ENCODE data around the gene CLPTM1.

Gene CLPTM1

DNA sequence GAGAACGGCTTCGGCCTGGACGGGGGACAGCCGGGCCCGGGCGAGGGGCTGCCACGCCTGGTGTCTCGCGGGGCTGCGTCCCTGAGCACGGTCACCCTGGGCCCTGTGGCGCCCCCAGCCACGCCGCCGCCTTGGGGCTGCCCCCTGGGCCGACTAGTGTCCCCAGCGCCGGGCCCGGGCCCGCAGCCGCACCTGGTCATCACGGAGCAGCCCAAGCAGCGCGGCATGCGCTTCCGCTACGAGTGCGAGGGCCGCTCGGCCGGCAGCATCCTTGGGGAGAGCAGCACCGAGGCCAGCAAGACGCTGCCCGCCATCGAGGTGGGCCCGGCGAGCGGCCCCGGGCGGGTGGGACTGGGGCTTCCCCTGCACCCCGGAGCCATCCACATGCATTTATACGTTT lies 56.8 kb downstream of the CLPTM1 start:
- DNase-seq (ENCODE audit: low spot score): no peak
- TF ChIP-seq, protein P1, sequence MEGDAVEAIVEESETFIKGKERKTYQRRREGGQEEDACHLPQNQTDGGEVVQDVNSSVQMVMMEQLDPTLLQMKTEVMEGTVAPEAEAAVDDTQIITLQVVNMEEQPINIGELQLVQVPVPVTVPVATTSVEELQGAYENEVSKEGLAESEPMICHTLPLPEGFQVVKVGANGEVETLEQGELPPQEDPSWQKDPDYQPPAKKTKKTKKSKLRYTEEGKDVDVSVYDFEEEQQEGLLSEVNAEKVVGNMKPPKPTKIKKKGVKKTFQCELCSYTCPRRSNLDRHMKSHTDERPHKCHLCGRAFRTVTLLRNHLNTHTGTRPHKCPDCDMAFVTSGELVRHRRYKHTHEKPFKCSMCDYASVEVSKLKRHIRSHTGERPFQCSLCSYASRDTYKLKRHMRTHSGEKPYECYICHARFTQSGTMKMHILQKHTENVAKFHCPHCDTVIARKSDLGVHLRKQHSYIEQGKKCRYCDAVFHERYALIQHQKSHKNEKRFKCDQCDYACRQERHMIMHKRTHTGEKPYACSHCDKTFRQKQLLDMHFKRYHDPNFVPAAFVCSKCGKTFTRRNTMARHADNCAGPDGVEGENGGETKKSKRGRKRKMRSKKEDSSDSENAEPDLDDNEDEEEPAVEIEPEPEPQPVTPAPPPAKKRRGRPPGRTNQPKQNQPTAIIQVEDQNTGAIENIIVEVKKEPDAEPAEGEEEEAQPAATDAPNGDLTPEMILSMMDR (IDR thresholded peaks at IDR 0.05; ENCODE audit: extremely low read depth, insufficient read depth, missing control alignments): no peak
- in situ Hi-C loops (cut with MboI; ENCODE audit: low pct_unique_long_range_greater_than_20kb, low sequenced_read_pairs, unreplicated experiment): no loop called here

DNA sequence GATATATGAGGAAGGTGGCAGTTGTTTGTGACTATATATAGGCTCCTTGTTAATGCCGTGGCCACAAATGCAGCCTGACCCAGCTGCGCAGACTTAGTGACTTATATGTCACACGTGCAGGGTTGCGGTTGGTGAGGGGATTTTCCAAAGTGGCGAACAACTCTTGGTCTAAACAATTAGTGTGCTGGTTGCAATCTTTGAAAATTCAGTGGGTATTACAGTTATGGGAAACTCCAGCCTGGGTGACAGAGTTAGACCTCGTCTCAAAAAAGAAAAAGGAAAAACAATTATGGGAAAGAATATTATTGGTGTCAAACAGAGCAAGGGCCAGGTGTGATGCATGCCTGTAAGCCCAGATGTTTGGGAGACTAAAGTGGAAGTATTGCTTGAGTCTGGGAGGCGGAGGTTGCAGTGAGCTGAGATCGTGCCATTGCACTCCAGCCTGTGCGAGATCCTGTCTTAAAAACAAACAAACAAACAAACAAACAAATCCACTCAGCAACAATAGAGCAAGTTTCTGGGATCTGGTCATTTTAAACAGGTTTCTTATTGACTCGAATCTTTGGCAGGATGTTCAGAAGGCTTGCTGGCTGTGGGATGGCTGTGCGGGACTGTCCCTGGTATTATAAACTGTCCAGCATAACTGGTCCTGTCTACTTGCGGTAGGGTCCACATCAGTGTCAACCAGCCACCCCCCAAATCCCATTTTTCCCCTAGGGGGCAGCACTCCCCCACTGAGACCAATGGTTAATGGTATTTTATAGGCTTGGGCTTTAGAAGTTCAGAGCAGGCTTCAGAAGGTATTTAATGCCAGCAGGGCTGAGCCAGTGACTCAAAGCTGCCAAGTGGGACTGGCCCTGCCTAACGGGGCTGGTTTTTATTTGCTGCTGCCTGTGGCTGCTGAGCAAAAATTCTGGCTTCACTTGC lies 61.5 kb downstream of the CLPTM1 start:
- TF ChIP-seq, protein P1 (IDR thresholded peaks at IDR 0.05; ENCODE audit: extremely low read depth, insufficient read depth, missing control alignments): peak; percentile 73
- in situ Hi-C loops (cut with MboI; ENCODE audit: low pct_unique_long_range_greater_than_20kb, low sequenced_read_pairs, unreplicated experiment): no loop called here
- DNase-seq (ENCODE audit: low spot score): peak; percentile 90

DNA sequence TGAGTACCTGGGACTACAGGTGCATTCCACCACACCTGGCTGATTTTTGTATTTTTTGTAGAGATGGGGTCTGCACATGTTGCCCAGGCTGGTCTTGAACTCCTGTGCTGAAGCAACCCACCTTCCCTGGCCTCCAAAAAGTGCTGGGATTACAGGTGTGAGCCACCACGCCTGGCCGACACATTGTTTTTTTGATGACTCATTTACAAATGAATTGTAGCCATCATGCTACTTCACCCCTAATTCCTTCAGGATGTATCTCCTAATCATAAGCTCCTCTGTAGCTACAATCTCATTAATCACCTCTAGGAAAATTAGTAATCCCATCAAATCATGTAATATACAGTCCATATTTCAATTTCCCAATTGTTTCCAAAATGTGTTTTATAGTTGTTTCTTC lies 64.0 kb downstream of the CLPTM1 start:
- in situ Hi-C loops (cut with MboI; ENCODE audit: low pct_unique_long_range_greater_than_20kb, low sequenced_read_pairs, unreplicated experiment): no loop called here
- TF ChIP-seq, protein P1 (IDR thresholded peaks at IDR 0.05; ENCODE audit: extremely low read depth, insufficient read depth, missing control alignments): no peak
- no peak for DNase-seq (ENCODE audit: low spot score)

DNA sequence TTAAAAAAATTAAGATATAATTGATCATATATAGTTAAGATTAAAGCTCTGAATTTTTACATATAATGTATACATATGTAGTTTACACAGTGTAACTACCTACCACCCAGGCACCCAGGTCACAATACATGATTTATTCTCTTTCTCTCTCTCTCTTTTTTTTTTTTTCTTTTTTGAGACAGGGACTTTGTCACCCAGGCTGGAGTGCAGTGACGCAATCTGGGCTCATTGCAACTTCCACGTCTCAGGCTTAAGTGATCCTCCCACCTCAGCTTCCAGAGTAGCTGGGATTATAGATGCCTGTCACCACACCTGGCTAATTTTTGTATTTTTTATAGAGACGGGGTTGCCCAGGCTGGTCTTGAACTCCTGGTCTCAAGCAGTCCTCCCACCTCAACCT lies 64.9 kb downstream of the CLPTM1 start:
- no peak for DNase-seq (ENCODE audit: low spot score)
- TF ChIP-seq, protein P1 (IDR thresholded peaks at IDR 0.05; ENCODE audit: extremely low read depth, insufficient read depth, missing control alignments): no peak
- in situ Hi-C loops (cut with MboI; ENCODE audit: low pct_unique_long_range_greater_than_20kb, low sequenced_read_pairs, unreplicated experiment): no loop called here

DNA sequence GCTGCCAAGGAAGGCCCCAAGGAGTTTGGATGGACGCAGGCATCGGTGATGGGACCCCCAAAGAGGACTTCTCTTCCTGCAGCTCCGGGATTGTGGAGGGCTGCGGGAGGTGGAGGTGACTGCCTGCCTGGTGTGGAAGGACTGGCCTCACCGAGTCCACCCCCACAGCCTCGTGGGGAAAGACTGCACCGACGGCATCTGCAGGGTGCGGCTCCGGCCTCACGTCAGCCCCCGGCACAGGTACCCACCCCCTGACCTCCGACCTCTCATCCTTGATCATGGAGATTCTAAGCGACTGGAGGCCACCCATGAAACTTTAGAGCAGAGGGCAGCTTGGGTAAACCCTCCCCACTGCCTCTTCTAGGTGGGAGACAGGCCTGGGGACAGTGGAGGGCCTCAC lies 66.8 kb downstream of the CLPTM1 start:
- in situ Hi-C loops (cut with MboI; ENCODE audit: low pct_unique_long_range_greater_than_20kb, low sequenced_read_pairs, unreplicated experiment): no loop called here
- no peak for DNase-seq (ENCODE audit: low spot score)
- TF ChIP-seq, protein P1 (IDR thresholded peaks at IDR 0.05; ENCODE audit: extremely low read depth, insufficient read depth, missing control alignments): no peak

DNA sequence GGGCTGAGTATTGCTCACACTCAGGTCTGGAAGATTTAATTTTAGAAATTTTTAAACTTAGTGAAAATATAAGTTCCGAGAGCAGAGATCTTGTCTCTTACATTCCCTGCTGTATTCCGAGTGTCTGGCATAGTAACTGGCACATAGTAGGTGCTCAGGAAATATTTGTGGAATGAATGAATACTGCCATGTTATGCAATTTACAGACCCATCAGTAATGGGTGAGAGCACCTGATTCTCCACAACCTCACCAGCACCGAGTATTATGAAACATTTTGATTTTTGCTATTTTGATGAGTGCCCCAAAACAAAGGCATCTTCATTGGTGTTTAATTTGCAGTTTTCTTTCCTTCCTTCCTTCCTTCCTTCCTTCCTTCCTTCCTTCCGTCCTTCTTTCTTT lies 67.9 kb downstream of the CLPTM1 start:
- TF ChIP-seq, protein P1 (IDR thresholded peaks at IDR 0.05; ENCODE audit: extremely low read depth, insufficient read depth, missing control alignments): no peak
- DNase-seq (ENCODE audit: low spot score): no peak
- in situ Hi-C loops (cut with MboI; ENCODE audit: low pct_unique_long_range_greater_than_20kb, low sequenced_read_pairs, unreplicated experiment): no loop called here
